Measurements from ENCODE around the gene TYK2.

TYK2 gene

GRCh38 chr19:10332965-10333757 lies 47.2 kb downstream of the TYK2 start, which contains the start of gene RAVER1:
TSS of gene RAVER1 (minus strand) at chr19:10333529. CDS start at chr19:10333507, 22 bp downstream.
- peak; percentile 96 for FAIRE-seq

- FAIRE-seq, result no peak
Measured at GRCh38 chr19:10332158-10332964, 48.0 kb downstream of the TYK2 start.

- no peak for FAIRE-seq
Measured at GRCh38 chr19:10329555-10329954, 50.8 kb downstream of the TYK2 start.

GRCh38 chr19:10328558-10329429 lies 51.6 kb downstream of the TYK2 start:
- FAIRE-seq, result no peak

GRCh38 chr19:10327793-10328192 lies 52.6 kb downstream of the TYK2 start:
- no peak for FAIRE-seq

GRCh38 chr19:10325732-10326131 lies 54.6 kb downstream of the TYK2 start:
- FAIRE-seq, result no peak

GRCh38 chr19:10321874-10322835 lies 58.2 kb downstream of the TYK2 start:
- FAIRE-seq, result no peak

GRCh38 chr19:10321417-10321797 lies 59.0 kb downstream of the TYK2 start:
- FAIRE-seq, result no peak

GRCh38 chr19:10320602-10321416 lies 59.6 kb downstream of the TYK2 start:
- FAIRE-seq, result no peak

GRCh38 chr19:10318807-10319682 lies 61.3 kb downstream of the TYK2 start:
- FAIRE-seq, result no peak

GRCh38 chr19:10317857-10318462 lies 62.4 kb downstream of the TYK2 start:
- FAIRE-seq, result no peak

GRCh38 chr19:10317045-10317856 lies 63.1 kb downstream of the TYK2 start:
- no peak for FAIRE-seq

GRCh38 chr19:10316229-10317044 lies 63.9 kb downstream of the TYK2 start:
- FAIRE-seq, result peak; percentile 13

- FAIRE-seq, result peak; percentile 6
Measured at GRCh38 chr19:10315335-10316214, 64.8 kb downstream of the TYK2 start, which contains the start of gene FDX2. TSS of gene FDX2 (minus strand) at chr19:10316015. CDS start at chr19:10315996, 19 bp downstream.

GRCh38 chr19:10309423-10309822 lies 70.9 kb downstream of the TYK2 start, which contains the start of gene ZGLP1:
TSS of gene ZGLP1 (minus strand) at chr19:10309815.
- FAIRE-seq, result no peak

GRCh38 chr19:10306327-10306726 lies 74.0 kb downstream of the TYK2 start:
- no peak for FAIRE-seq
